Measurements from ENCODE around the gene PCDHB6. TPM values are rescaled to one million over a fixed set of nuclear protein-coding genes. Genes with fewer than 3 reads are reported as not detected.
"Not testable (repeated sequence)": the region's sequence is repeated elsewhere in the genome, so short reads cannot be mapped to it uniquely, and the experiment has no call there.

Gene PCDHB6
- total RNA-seq, 1 donor from 2014 or later: 1.9 TPM

- DNase-seq (ENCODE audit: low spot score): not testable (repeated sequence)
Measured at GRCh38 chr5:141157901-141158300, 8.0 kb downstream of the PCDHB6 start.

DNA sequence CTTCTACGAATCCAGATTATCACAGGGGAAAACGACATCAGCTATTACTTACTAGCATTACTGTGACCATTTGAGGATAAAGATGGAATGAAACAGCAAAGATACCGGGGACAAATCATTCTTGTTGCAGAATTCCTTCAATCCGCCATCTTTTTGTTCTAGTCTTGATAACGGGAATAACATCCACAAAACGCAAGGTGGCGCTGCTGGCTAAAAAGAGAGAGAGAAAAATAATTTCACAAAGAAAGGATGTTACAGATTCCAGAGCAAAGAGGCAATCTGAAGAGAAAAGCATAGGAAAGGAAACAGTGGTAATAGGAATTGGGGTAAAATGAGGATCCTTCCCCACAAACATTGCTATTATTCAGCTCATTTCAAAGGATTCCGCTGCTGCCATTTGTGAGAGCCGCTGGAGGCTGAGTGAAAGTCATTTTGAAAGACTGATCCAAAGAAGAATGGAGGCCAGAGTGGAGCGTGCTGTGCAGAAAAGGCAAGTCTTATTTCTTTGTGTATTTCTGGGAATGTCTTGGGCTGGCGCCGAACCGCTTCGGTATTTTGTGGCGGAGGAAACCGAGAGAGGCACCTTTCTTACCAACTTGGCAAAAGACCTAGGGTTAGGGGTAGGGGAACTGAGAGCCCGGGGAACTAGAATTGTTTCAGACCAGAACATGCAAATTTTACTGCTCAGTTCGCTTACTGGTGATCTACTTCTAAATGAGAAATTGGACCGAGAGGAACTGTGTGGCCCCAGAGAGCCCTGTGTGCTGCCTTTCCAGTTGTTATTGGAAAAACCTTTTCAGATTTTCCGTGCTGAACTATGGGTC lies 22.7 kb downstream of the PCDHB6 start, which contains the start of gene PCDHB7:
TSS of gene PCDHB7 (plus strand) at position 264 of the 824 bp plus-strand sequence. CDS start at position 456, 192 bp downstream.
- DNase-seq (ENCODE audit: low spot score): no peak

GRCh38 chr5:141174291-141175104 lies 24.6 kb downstream of the PCDHB6 start:
- not testable (repeated sequence) for DNase-seq (ENCODE audit: low spot score)

- no peak for DNase-seq (ENCODE audit: low spot score)
Measured at GRCh38 chr5:141175933-141176332, 26.1 kb downstream of the PCDHB6 start.

DNA sequence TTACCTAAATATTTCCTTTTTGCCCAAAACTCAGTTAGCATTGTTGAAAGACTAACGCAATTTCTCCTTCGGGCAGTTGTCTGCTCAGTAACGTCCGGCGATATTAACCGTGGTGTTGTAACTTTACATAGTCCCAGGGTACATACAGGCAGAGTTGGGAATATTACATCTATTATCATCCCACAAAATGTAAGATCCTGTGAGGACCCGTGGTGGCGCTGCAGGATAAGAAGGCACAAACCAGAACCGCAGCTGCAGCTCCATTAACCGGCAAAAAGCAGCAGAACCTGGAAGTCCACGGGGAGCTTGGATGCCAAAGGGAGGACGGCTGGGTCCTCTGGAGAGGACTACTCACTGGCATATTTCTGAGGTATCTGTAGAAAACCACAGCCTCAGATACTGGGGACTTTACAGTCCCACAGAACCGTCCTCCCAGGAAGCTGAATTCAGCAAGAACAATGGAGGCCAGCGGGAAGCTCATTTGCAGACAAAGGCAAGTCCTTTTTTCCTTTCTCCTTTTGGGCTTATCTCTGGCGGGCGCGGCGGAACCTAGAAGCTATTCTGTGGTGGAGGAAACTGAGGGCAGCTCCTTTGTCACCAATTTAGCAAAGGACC lies 27.8 kb downstream of the PCDHB6 start, which contains the start of gene PCDHB8:
TSS of gene PCDHB8 (plus strand) at position 214 of the 615 bp plus-strand sequence. CDS start at position 459, 245 bp downstream.
- not testable (repeated sequence) for DNase-seq (ENCODE audit: low spot score)

GRCh38 chr5:141179371-141179770 lies 29.5 kb downstream of the PCDHB6 start:
- DNase-seq (ENCODE audit: low spot score): not testable (repeated sequence)

GRCh38 chr5:141179876-141180275 lies 30.0 kb downstream of the PCDHB6 start:
- not testable (repeated sequence) for DNase-seq (ENCODE audit: low spot score)

DNA sequence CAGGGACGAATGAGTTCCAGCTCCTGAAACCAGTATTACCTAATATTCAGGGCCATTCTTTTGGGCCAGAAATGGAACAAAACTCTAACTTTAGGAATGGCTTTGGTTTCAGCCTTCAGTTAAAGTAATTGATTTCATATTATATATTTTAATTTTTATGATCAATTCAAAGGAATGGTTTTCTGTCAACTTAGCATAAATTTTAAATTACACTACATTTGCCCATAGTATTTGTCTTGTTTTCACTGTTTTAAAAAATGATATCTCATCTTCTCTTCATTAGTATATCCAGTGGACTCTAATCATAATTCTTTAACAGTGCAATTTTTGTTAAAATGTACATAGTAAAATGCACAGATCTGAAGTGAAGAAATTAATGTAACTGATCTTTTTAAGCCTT lies 30.5 kb downstream of the PCDHB6 start:
- no peak for DNase-seq (ENCODE audit: low spot score)

GRCh38 chr5:141182248-141182647 lies 32.4 kb downstream of the PCDHB6 start, which contains the start of gene PCDHB16:
Gene PCDHB16, plus strand, starts transcription at chr5:141182387. Its CDS starts 173 bp downstream, at chr5:141182560.
- DNase-seq (ENCODE audit: low spot score): no peak

- DNase-seq (ENCODE audit: low spot score): not testable (repeated sequence)
Measured at GRCh38 chr5:141184117-141184855, 34.4 kb downstream of the PCDHB6 start.

DNA sequence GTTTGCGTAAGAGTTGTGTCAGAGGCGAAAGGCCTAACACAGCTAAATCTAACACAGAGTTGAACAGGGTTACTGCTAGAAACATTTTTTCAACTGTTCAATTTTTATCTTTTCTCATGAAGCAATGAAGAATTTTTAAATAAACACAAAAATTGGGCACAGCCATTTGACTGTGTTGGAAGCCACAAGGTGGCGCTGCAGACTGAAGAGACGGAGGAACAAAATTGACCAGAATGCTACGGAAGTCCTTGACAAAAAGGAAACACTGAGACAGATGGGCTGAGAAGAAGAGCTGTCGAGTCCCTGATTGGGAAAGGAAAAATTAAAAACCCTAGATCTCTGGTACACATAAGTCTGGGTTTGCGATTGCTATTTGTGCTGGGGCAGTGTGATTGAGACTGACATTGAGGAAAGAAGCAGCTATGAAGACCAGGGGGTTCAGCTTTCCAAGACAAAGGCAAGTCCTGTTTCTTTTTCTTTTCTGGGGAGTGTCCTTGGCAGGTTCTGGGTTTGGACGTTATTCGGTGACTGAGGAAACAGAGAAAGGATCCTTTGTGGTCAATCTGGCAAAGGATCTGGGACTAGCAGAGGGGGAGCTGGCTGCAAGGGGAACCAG lies 37.1 kb downstream of the PCDHB6 start, which contains the start of gene PCDHB9:
TSS of gene PCDHB9 (plus strand) at position 265 of the 616 bp plus-strand sequence. CDS start at position 423, 158 bp downstream.
- DNase-seq (ENCODE audit: low spot score): no peak

DNA sequence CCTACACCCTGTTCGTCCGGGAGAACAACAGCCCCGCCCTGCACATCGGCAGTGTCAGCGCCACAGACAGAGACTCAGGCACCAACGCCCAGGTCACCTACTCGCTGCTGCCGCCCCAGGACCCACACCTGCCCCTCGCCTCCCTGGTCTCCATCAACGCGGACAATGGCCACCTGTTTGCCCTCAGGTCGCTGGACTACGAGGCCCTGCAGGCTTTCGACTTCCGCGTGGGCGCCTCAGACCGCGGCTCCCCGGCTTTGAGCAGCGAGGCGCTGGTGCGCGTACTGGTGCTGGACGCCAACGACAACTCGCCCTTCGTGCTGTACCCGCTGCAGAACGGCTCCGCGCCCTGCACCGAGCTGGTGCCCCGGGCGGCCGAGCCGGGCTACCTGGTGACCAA lies 38.8 kb downstream of the PCDHB6 start:
- not testable (repeated sequence) for DNase-seq (ENCODE audit: low spot score)

DNA sequence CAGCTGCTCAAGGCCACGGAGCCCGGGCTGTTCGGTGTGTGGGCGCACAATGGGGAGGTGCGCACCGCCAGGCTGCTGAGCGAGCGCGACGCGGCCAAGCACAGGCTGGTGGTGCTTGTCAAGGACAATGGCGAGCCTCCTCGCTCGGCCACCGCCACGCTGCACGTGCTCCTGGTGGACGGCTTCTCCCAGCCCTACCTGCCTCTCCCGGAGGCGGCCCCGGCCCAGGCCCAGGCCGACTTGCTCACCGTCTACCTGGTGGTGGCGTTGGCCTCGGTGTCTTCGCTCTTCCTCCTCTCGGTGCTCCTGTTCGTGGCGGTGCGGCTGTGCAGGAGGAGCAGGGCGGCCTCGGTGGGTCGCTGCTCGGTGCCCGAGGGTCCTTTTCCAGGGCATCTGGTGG lies 39.3 kb downstream of the PCDHB6 start:
- not testable (repeated sequence) for DNase-seq (ENCODE audit: low spot score)

DNA sequence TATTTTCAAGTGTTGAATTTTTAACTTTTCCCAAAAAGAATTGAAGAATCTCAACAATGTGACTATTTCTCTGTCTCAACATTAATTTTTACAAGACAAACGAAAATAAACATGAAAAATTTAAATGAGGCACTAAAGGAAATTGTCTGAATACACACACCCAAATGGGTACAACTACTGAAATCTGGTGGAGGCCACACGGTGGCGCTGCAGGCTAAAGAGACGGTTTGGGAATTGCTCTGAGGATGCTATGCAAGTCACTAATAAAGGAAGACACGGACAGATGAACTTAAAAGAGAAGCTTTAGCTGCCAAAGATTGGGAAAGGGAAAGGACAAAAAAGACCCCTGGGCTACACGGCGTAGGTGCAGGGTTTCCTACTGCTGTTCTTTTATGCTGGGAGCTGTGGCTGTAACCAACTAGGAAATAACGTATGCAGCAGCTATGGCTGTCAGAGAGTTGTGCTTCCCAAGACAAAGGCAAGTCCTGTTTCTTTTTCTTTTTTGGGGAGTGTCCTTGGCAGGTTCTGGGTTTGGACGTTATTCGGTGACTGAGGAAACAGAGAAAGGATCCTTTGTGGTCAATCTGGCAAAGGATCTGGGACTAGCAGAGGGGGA lies 42.4 kb downstream of the PCDHB6 start, which contains the start of gene PCDHB10:
TSS of gene PCDHB10 (plus strand) at position 244 of the 616 bp plus-strand sequence. CDS start at position 444, 200 bp downstream.
- no peak for DNase-seq (ENCODE audit: low spot score)

- not testable (repeated sequence) for DNase-seq (ENCODE audit: low spot score)
Measured at GRCh38 chr5:141194332-141194731, 44.5 kb downstream of the PCDHB6 start.

DNA sequence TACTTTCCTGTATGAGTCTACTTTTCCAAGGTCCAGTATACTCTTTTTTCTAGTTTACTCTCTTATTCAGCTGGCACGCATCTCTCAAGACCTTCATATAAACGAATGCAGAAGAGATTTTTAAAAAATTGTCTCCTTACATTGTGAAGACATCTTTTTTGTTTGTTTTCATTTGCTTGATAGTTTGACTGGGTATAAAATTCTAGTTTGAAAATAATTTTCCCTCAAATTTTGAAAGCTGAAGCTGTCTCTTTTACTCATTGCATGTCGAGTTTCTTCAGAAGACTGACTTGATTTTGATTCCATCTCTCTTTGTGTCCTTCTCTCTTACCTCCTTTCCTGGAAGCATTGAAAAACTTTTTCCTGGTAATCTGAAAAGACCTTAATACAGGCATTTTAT lies 46.5 kb downstream of the PCDHB6 start:
- DNase-seq (ENCODE audit: low spot score): no peak

GRCh38 chr5:141199359-141200235 lies 49.7 kb downstream of the PCDHB6 start, which contains the start of gene PCDHB11:
Gene PCDHB11, plus strand, starts transcription at chr5:141199627. Its CDS starts 148 bp downstream, at chr5:141199775.
- no peak for DNase-seq (ENCODE audit: low spot score)

DNA sequence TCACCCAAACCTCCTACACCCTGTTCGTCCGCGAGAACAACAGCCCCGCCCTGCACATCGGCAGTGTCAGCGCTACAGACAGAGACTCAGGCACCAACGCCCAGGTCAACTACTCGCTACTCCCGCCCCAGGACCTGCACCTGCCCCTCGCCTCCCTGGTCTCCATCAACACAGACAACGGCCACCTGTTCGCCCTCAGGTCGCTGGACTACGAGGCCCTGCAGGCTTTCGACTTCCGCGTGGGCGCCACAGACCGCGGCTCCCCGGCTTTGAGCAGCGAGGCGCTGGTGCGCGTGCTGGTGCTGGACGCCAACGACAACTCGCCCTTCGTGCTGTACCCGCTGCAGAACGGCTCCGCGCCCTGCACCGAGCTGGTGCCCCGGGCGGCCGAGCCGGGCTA lies 51.3 kb downstream of the PCDHB6 start:
- DNase-seq (ENCODE audit: low spot score): not testable (repeated sequence)

All from umbilical cord (tissue), 2 donors.